HepG2 (cell line): ENCODE results near the gene PPP1R9A. TPM values are rescaled to one million over a fixed set of nuclear protein-coding genes. Genes with fewer than 3 reads are reported as not detected.

ENCODE experiments used
- ASH2L ChIP-seq: fragments of 300-600, 200-600 bp; sonication (generic); IDR thresholded peaks from 2 replicates; pipeline ENCODE4 v1.7.0; 2017; ENCODE audit warnings: low read depth, mild to moderate bottlenecking, moderate library complexity, mixed read lengths, low read length; ENCODE audit not compliant: insufficient read length
- GABPB1 ChIP-seq: IDR thresholded peaks from 2 replicates; pipeline ENCODE4 v1.6.1; 2016; ENCODE audit warnings: mild to moderate bottlenecking, missing genetic modification reagents, moderate library complexity, missing compliant biosample characterization
- GATAD2A ChIP-seq: IDR thresholded peaks from 2 replicates; pipeline ENCODE4 v1.6.1; 2016
- HNRNPK ChIP-seq: fragments of 200-400 bp; formaldehyde crosslinking; IDR thresholded peaks from 2 replicates; pipeline ENCODE4 v1.6.1; 2018; ENCODE audit warnings: low read length, low read depth, moderate library complexity, mild to moderate bottlenecking; ENCODE audit not compliant: poor library complexity, severe bottlenecking
- HOXA9 ChIP-seq: sonication (generic); formaldehyde crosslinking; IDR thresholded peaks from 2 replicates; pipeline ENCODE4 v1.8.1; 2022; ENCODE audit warnings: missing genetic modification reagents, mild to moderate bottlenecking, moderate library complexity, borderline replicate concordance
- IRF2 ChIP-seq: IDR thresholded peaks from 2 replicates; pipeline ENCODE4 v1.6.1; 2018; ENCODE audit warnings: missing genetic modification reagents, missing compliant biosample characterization
- KDM5B ChIP-seq: sonication (generic); formaldehyde crosslinking; IDR thresholded peaks from 2 replicates; pipeline ENCODE4 v1.4.0; 2020; ENCODE audit warnings: missing genetic modification reagents, mild to moderate bottlenecking, borderline replicate concordance
- KMT2A ChIP-seq: sonication (generic); formaldehyde crosslinking; IDR thresholded peaks from 2 replicates; pipeline ENCODE4 v1.4.0; 2020; ENCODE audit warnings: missing genetic modification reagents
- KMT2B ChIP-seq: IDR thresholded peaks from 2 replicates; pipeline ENCODE4 v1.6.1; 2016; ENCODE audit warnings: missing genetic modification reagents, missing compliant biosample characterization
- MXI1 ChIP-seq: IDR thresholded peaks from 3 replicates; pipeline ENCODE4 v1.6.1; 2012; ENCODE audit warnings: low read depth, low read length, inconsistent platforms, borderline replicate concordance
- NFKB2 ChIP-seq: sonication (generic); formaldehyde crosslinking; IDR thresholded peaks from 2 replicates; pipeline ENCODE4 v1.4.0; 2020; ENCODE audit warnings: missing genetic modification reagents, borderline replicate concordance
- POLR2AphosphoS5 ChIP-seq: IDR thresholded peaks from 2 replicates; pipeline ENCODE4 v1.6.1; 2012; ENCODE audit warnings: low read depth, low read length
- REL ChIP-seq: sonication (generic); formaldehyde crosslinking; conservative IDR thresholded peaks from 2 replicates; pipeline ENCODE4 v1.8.0; 2022; ENCODE audit warnings: mild to moderate bottlenecking, missing genetic modification reagents, moderate library complexity
- SALL1 ChIP-seq: sonication (generic); formaldehyde crosslinking; IDR thresholded peaks from 2 replicates; pipeline ENCODE4 v1.8.0; 2022; ENCODE audit warnings: mild to moderate bottlenecking, missing genetic modification reagents
- SOX5 ChIP-seq: IDR thresholded peaks from 2 replicates; pipeline ENCODE4 v1.6.1; 2016; ENCODE audit warnings: borderline replicate concordance
- TMF1 ChIP-seq: sonication (generic); formaldehyde crosslinking; IDR thresholded peaks from 2 replicates; pipeline ENCODE4 v1.8.1; 2022; ENCODE audit warnings: low read depth, missing genetic modification reagents
- TRIM22 ChIP-seq: fragments of 450-650 bp; IDR thresholded peaks from 2 replicates; pipeline ENCODE4 v1.6.1; 2017
- XRCC5 ChIP-seq: fragments of 200-400 bp; formaldehyde crosslinking; optimal IDR thresholded peaks from 2 replicates; pipeline ENCODE3; 2017; ENCODE audit warnings: mild to moderate bottlenecking, low read length
- ZNF746 ChIP-seq: sonication (generic); formaldehyde crosslinking; IDR thresholded peaks from 2 replicates; pipeline ENCODE4 v1.8.0; 2022; ENCODE audit warnings: mild to moderate bottlenecking, missing genetic modification reagents
- ZNF788 ChIP-seq: sonication (generic); formaldehyde crosslinking; IDR thresholded peaks from 2 replicates; pipeline ENCODE4 v1.5.0; 2020; ENCODE audit warnings: mild to moderate bottlenecking, missing genetic modification reagents, borderline replicate concordance
- ZSCAN12 ChIP-seq: sonication (generic); formaldehyde crosslinking; IDR thresholded peaks from 2 replicates; pipeline ENCODE4 v1.9.0; 2021; ENCODE audit warnings: mild to moderate bottlenecking, missing genetic modification reagents
- polyA plus RNA-seq, 8 experiments: library from polyadenylated mRNA; depleted of rRNA in 3 of 8; stranded (reverse) in 7 of 8; unstranded in 1 of 8; fragments of >200 nt; fragmentation: Illumina TruSeq in 4 of 8; extraction: Trizol in 4 of 8; gene quantifications; 2 replicates each; pipeline versions ENCODE4 v1.2.1 to v1.2.3, GENCODE V29; 2011 to 2016; ENCODE audit warnings: low read depth in 4 of 8, missing spikeins in 1 of 8, mixed read lengths in 1 of 8; ENCODE audit not compliant: insufficient read depth in 1 of 8
- total RNA-seq, 5 experiments: library from RNA; depleted of rRNA; stranded (reverse); fragments of >200 nt; fragmentation: Illumina TruSeq; extraction: Trizol; gene quantifications; 2 replicates each; pipeline ENCODE4 v1.2.3, GENCODE V29; 2016; ENCODE audit warnings: low read depth in 1 of 5
- TF ChIP-seq, protein P1 (sequence below), 2 experiments: sonication (generic) in 1 of 2; formaldehyde crosslinking in 1 of 2; IDR thresholded peaks; 2 replicates each; pipeline versions ENCODE4 v1.4.0 to v1.6.1; 2018 to 2020; ENCODE audit warnings: missing genetic modification reagents in 2 of 2, borderline replicate concordance in 1 of 2, low read depth in 1 of 2, mild to moderate bottlenecking in 1 of 2, missing biosample characterization in 1 of 2
- TF ChIP-seq, protein P2 (sequence below): sonication (generic); formaldehyde crosslinking; IDR thresholded peaks from 2 replicates; pipeline ENCODE4 v1.8.0; 2022; ENCODE audit warnings: mild to moderate bottlenecking, missing genetic modification reagents, moderate library complexity
- TF ChIP-seq, protein P3 (sequence below): IDR thresholded peaks from 2 replicates; pipeline ENCODE4 v1.6.1; 2012; ENCODE audit warnings: inconsistent platforms
- TF ChIP-seq, protein P4 (sequence below), 2 experiments: fragments of 450-650 bp in 1 of 2; sonication (generic) in 1 of 2; formaldehyde crosslinking; IDR thresholded peaks; 2 replicates each; pipeline versions ENCODE4 v1.5.0 to v1.8.0; 2020 to 2022; ENCODE audit warnings: mild to moderate bottlenecking in 1 of 2, missing genetic modification reagents in 1 of 2

Gene PPP1R9A
- total and polyA plus RNA-seq, 2 of the 13 experiments (the other 11 are each of a cell fraction or from before 2014, with no cell fraction given), result 11.4 to 31.9 TPM

DNA sequence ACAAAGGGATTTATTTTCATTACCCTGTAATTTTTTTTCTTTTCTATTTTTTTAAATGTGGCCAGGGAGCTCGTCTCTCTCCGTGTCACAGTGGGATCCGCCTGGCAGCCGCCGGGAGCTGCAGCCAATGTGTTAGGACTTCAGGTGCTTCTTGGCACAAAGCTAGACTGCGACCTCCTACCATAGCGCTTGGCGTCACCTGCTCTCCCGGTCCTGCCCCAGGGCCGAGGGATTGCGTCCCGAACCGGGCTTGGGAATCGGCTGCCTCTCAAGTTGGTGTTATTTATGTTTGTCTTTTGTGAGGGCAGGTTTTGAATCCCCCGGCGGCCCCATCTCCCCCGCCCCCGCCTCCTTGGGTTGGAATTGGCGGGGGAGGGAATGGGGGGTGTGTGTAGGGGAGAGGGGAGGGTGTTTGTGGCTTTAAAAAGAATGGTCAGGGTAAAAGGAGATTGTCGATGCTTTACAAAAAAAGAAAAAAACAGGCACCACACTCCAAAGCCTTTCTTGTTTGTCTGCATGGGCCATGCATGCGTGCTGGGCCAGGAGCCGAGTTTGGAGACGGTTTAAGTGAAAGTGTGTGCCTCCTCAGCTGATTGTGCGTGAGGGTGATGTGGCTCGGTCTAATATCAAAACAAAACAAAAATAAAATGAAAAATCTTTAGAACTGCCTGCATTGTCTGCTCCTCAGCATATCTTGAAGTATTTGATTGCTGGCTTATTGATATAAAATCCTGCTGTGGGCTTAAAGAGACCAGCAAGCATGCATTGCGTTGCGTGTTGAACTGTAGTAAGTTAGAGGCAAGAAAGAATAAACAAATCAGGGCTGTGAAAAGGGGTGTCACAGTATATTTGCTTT is 1.2 kb downstream of the PPP1R9A start (continued):
- TF ChIP-seq, protein P1, sequence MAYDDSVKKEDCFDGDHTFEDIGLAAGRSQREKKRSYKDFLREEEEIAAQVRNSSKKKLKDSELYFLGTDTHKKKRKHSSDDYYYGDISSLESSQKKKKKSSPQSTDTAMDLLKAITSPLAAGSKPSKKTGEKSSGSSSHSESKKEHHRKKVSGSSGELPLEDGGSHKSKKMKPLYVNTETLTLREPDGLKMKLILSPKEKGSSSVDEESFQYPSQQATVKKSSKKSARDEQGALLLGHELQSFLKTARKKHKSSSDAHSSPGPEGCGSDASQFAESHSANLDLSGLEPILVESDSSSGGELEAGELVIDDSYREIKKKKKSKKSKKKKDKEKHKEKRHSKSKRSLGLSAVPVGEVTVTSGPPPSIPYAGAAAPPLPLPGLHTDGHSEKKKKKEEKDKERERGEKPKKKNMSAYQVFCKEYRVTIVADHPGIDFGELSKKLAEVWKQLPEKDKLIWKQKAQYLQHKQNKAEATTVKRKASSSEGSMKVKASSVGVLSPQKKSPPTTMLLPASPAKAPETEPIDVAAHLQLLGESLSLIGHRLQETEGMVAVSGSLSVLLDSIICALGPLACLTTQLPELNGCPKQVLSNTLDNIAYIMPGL (CRISPR knock-in tag; IDR thresholded peaks at IDR 0.05; ENCODE audit: borderline replicate concordance in 1 of 2, low read depth in 1 of 2), result peak; percentile 45 to 54; a peak in 1 of 4 replicates
- TF ChIP-seq ASH2L, result peak; percentile 84
- 0 out of 2 replicates have a peak, but pooled peaks have one; percentile 17 for TF ChIP-seq GABPB1 (CRISPR knock-in tag)
- peak; percentile 16; the same call in 1 of the 2 replicates for TF ChIP-seq KDM5B (CRISPR knock-in tag)
- TF ChIP-seq, protein P2, sequence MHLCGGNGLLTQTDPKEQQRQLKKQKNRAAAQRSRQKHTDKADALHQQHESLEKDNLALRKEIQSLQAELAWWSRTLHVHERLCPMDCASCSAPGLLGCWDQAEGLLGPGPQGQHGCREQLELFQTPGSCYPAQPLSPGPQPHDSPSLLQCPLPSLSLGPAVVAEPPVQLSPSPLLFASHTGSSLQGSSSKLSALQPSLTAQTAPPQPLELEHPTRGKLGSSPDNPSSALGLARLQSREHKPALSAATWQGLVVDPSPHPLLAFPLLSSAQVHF, result no peak
- TF ChIP-seq REL (CRISPR knock-in tag), result no peak
- peak; percentile 61 for TF ChIP-seq ZNF746
- TF ChIP-seq SOX5 (CRISPR knock-in tag), result peak; percentile 7; the same call in 1 of the 2 replicates
- no peak for TF ChIP-seq ZNF788 (CRISPR knock-in tag)
- no peak for TF ChIP-seq HOXA9
- TF ChIP-seq, protein P3, sequence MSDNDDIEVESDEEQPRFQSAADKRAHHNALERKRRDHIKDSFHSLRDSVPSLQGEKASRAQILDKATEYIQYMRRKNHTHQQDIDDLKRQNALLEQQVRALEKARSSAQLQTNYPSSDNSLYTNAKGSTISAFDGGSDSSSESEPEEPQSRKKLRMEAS, result peak; percentile 35; the same call in 1 of the 2 replicates
- peak; percentile 18; the same call in 1 of the 2 replicates for TF ChIP-seq IRF2
- TF ChIP-seq TMF1 (CRISPR knock-in tag), result 0 out of 2 replicates have a peak, but pooled peaks have one; percentile 36
- 0 out of 2 replicates have a peak, but pooled peaks have one; percentile 27 for TF ChIP-seq KMT2A (CRISPR knock-in tag)
- TF ChIP-seq POLR2AphosphoS5, result peak; percentile 15; the same call in 1 of the 2 replicates
- TF ChIP-seq XRCC5, result no peak
- 0 out of 3 replicates have a peak, but pooled peaks have one; percentile 17 for TF ChIP-seq MXI1
- 0 out of 2 replicates have a peak, but pooled peaks have one; percentile 52 for TF ChIP-seq ZSCAN12 (CRISPR knock-in tag)
- peak; percentile 65 for TF ChIP-seq SALL1 (CRISPR knock-in tag)
- TF ChIP-seq, protein P4, sequence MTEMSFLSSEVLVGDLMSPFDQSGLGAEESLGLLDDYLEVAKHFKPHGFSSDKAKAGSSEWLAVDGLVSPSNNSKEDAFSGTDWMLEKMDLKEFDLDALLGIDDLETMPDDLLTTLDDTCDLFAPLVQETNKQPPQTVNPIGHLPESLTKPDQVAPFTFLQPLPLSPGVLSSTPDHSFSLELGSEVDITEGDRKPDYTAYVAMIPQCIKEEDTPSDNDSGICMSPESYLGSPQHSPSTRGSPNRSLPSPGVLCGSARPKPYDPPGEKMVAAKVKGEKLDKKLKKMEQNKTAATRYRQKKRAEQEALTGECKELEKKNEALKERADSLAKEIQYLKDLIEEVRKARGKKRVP (CRISPR knock-in tag; IDR thresholded peaks at IDR 0.05), result no peak
- TF ChIP-seq NFKB2 (CRISPR knock-in tag), result peak; percentile 49; the same call in 1 of the 2 replicates
- no peak for TF ChIP-seq TRIM22
- no peak for TF ChIP-seq HNRNPK
- TF ChIP-seq KMT2B (CRISPR knock-in tag), result peak; percentile 69
- TF ChIP-seq GATAD2A (CRISPR knock-in tag), result 0 out of 2 replicates have a peak, but pooled peaks have one; percentile 9
